ENCODE results near the gene BFAR.
"Not testable (repeated sequence)": the region's sequence is repeated elsewhere in the genome, so short reads cannot be mapped to it uniquely, and the experiment has no call there.

The BFAR gene

GRCh38 chr16:14636179-14636950, 3.6 kb downstream of the BFAR start:
- H3K9ac ChIP-seq (ENCODE audit: low read length in 2 of 2); H3K27ac ChIP-seq (ENCODE audit: low read length); H3K27me3 ChIP-seq (ENCODE audit: control insufficient read depth in 1 of 2, insufficient read depth in 2 of 2, low read length in 2 of 2); H3K9me3 ChIP-seq (ENCODE audit: control insufficient read depth in 2 of 2, low read length in 2 of 2); H3K4me3 ChIP-seq (ENCODE audit: low read length in 2 of 2): not testable (repeated sequence)
- Histone ChIP-seq H3K4me1 (ENCODE audit: control insufficient read depth, insufficient read depth, low read length) (peaks cover 13% of the 10 kb centered on the region), H3K36me3 (ENCODE audit: control insufficient read depth in 2 of 2, insufficient read depth in 2 of 2, low read length in 2 of 2) (peaks cover 3 to 12% of the 10 kb centered on the region in 2 donors)

GRCh38 chr16:14636951-14637240, 4.1 kb downstream of the BFAR start:
- not testable (repeated sequence) for H3K27me3 ChIP-seq (ENCODE audit: control insufficient read depth in 1 of 2, insufficient read depth in 2 of 2, low read length in 2 of 2)

DNA sequence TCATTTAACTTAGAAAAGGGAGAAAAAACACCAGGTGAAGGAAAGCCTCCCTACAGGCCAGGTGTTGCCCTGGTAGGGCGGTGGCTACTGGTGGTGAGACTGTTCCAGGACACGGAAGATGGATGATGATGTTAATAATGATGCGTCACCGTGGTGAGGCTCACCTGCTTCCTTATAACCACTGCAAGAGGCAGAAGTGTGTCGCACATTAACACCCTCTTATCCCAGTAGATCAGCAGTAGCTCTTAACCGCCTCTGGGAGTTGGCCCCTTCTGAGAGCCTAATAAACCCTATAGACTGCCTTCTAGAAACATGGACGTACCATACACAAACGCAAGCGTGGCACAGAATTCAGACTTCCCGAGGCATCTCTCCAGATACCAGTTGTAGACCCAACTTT, 7.8 kb downstream of the BFAR start:
- Histone ChIP-seq H3K27me3 (ENCODE audit: control insufficient read depth in 1 of 2, insufficient read depth in 2 of 2, low read length in 2 of 2) (no peaks in the 10 kb centered on the region), H3K27ac (ENCODE audit: low read length) (no peak overlapping the region), H3K9me3 (ENCODE audit: control insufficient read depth in 2 of 2, low read length in 2 of 2) (no peaks in the 10 kb centered on the region), H3K9ac (ENCODE audit: low read length in 2 of 2) (no peak overlapping the region), H3K4me1 (ENCODE audit: control insufficient read depth, insufficient read depth, low read length) (no peaks in the 10 kb centered on the region), H3K4me3 (ENCODE audit: low read length in 2 of 2) (no peak overlapping the region), H3K36me3 (ENCODE audit: control insufficient read depth in 2 of 2, insufficient read depth in 2 of 2, low read length in 2 of 2) (peaks cover 16 to 23% of the 10 kb centered on the region in 2 donors)

More at GRCh38 chr16:14636951-14637240, 4.1 kb downstream of the BFAR start:
- Histone ChIP-seq H3K36me3 (ENCODE audit: control insufficient read depth in 2 of 2, insufficient read depth in 2 of 2, low read length in 2 of 2) (peaks cover 3 to 12% of the 10 kb centered on the region in 2 donors), H3K4me1 (ENCODE audit: control insufficient read depth, insufficient read depth, low read length) (peaks cover 12% of the 10 kb centered on the region)
- not testable (repeated sequence) for H3K9me3 ChIP-seq (ENCODE audit: control insufficient read depth in 2 of 2, low read length in 2 of 2); H3K9ac ChIP-seq (ENCODE audit: low read length in 2 of 2); H3K27ac ChIP-seq (ENCODE audit: low read length); H3K4me3 ChIP-seq (ENCODE audit: low read length in 2 of 2)

DNA sequence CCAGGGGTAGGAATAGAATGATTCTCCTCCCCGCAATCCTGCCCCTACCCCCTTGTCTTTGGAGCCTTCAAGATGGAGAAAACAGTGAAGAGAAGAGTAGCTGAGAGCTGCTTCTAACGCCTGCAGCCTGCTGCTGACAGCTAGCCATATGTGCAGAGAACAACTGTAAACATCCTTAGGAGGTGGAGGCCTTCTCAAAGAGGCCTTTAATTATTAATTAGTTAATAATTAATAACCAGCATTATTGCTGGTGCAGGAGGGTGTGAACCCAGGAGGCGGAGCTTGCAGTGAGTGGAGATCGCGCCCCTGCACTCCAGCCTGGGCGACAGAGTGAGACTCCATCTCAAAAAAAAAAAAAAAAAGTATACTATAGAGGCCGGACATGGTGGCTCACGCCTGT, 8.5 kb downstream of the BFAR start:
- H3K27ac ChIP-seq (ENCODE audit: low read length): no peak overlapping the region
- no peak overlapping the region for H3K4me3 ChIP-seq (ENCODE audit: low read length in 2 of 2)
- no peaks in the 10 kb centered on the region for H3K9me3 ChIP-seq (ENCODE audit: control insufficient read depth in 2 of 2, low read length in 2 of 2)
- H3K27me3 ChIP-seq (ENCODE audit: control insufficient read depth in 1 of 2, insufficient read depth in 2 of 2, low read length in 2 of 2): no peaks in the 10 kb centered on the region
- peaks cover 16 to 26% of the 10 kb centered on the region in 2 donors for H3K36me3 ChIP-seq (ENCODE audit: control insufficient read depth in 2 of 2, insufficient read depth in 2 of 2, low read length in 2 of 2)
- H3K9ac ChIP-seq (ENCODE audit: low read length in 2 of 2): no peak overlapping the region
- H3K4me1 ChIP-seq (ENCODE audit: control insufficient read depth, insufficient read depth, low read length): no peaks in the 10 kb centered on the region

DNA sequence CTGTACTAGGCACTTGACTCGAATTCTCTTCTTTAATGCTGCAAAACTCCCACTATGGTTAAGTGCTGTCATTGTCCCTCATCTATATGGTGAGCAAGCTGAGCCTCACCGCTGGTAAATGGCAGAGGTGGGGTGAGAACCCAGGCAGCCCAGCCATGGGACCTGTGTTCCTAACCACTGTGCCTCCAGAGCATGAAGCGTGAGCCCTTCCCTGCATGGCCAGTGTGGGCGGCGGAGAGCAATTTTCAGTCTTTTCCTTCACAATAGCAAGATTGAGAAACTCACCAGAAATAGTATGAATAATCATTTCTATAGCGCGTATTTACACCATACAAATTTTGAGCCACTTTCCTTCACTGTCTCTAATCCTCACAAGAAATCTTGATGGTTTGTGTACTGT, 9.2 kb downstream of the BFAR start:
- no peaks in the 10 kb centered on the region for H3K4me1 ChIP-seq (ENCODE audit: control insufficient read depth, insufficient read depth, low read length)
- H3K36me3 ChIP-seq (ENCODE audit: control insufficient read depth in 2 of 2, insufficient read depth in 2 of 2, low read length in 2 of 2): peaks cover 16 to 26% of the 10 kb centered on the region in 2 donors
- no peak overlapping the region for H3K9ac ChIP-seq (ENCODE audit: low read length in 2 of 2)
- H3K27ac ChIP-seq (ENCODE audit: low read length): no peak overlapping the region
- H3K4me3 ChIP-seq (ENCODE audit: low read length in 2 of 2): no peak overlapping the region
- no peaks in the 10 kb centered on the region for H3K9me3 ChIP-seq (ENCODE audit: control insufficient read depth in 2 of 2, low read length in 2 of 2)
- no peaks in the 10 kb centered on the region for H3K27me3 ChIP-seq (ENCODE audit: control insufficient read depth in 1 of 2, insufficient read depth in 2 of 2, low read length in 2 of 2)

DNA sequence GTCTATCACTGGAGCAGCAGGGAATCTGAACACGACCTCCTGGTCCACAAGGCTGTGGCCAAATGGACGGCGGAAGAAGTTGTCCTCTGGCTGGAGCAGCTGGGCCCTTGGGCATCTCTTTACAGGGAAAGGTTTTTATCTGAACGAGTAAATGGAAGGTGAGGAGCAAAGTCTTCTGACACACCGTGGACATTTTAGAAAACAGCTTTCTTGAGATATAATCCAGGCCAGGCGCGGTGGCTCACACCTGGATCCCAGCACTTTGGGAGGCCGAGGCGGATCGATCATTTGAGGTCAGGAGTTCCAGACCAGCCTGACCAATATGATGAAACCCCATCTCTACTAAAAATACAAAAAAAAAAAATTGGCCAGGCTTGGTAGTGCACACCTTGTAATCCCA, 17.1 kb downstream of the BFAR start:
- peaks cover 37 to 45% of the 10 kb centered on the region in 2 donors for H3K36me3 ChIP-seq (ENCODE audit: control insufficient read depth in 2 of 2, insufficient read depth in 2 of 2, low read length in 2 of 2)

DNA sequence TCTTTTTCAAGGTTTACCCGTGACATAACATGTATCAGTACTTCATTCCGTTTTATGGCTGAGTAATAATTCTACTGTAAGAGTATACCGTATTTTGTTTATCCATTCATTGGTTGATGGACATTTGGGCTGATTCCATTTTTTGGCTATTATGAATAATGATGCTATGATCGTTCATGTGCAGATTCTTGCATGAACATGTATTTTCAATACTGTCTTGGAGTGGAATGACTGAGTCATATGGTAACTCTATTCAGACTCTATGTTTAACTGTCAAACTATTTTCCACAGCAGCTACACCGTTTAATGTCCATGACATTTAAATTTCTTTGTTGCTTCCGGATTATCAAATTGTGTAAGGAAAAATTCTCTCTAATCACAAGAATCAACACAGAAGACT, 17.9 kb downstream of the BFAR start:
- H3K4me1 ChIP-seq (ENCODE audit: control insufficient read depth, insufficient read depth, low read length): no peaks in the 10 kb centered on the region
- no peak overlapping the region for H3K4me3 ChIP-seq (ENCODE audit: low read length in 2 of 2)
- no peaks in the 10 kb centered on the region for H3K27me3 ChIP-seq (ENCODE audit: control insufficient read depth in 1 of 2, insufficient read depth in 2 of 2, low read length in 2 of 2)
- no peak overlapping the region for H3K9ac ChIP-seq (ENCODE audit: low read length in 2 of 2)
- no peak overlapping the region for H3K27ac ChIP-seq (ENCODE audit: low read length)
- peaks cover 33 to 41% of the 10 kb centered on the region in 2 donors for H3K36me3 ChIP-seq (ENCODE audit: control insufficient read depth in 2 of 2, insufficient read depth in 2 of 2, low read length in 2 of 2)
- H3K9me3 ChIP-seq (ENCODE audit: control insufficient read depth in 2 of 2, low read length in 2 of 2): no peaks in the 10 kb centered on the region

More for the DNA sequence above, 17.1 kb downstream of the BFAR start:
- H3K9me3 ChIP-seq (ENCODE audit: control insufficient read depth in 2 of 2, low read length in 2 of 2): no peaks in the 10 kb centered on the region
- no peak overlapping the region for H3K27ac ChIP-seq (ENCODE audit: low read length)
- H3K4me1 ChIP-seq (ENCODE audit: control insufficient read depth, insufficient read depth, low read length): no peaks in the 10 kb centered on the region
- no peak overlapping the region for H3K4me3 ChIP-seq (ENCODE audit: low read length in 2 of 2)
- H3K9ac ChIP-seq (ENCODE audit: low read length in 2 of 2): no peak overlapping the region
- no peaks in the 10 kb centered on the region for H3K27me3 ChIP-seq (ENCODE audit: control insufficient read depth in 1 of 2, insufficient read depth in 2 of 2, low read length in 2 of 2)

GRCh38 chr16:14652726-14653125, 20.0 kb downstream of the BFAR start:
- Histone ChIP-seq H3K9ac (ENCODE audit: low read length in 2 of 2) (no peak overlapping the region), H3K27me3 (ENCODE audit: control insufficient read depth in 1 of 2, insufficient read depth in 2 of 2, low read length in 2 of 2) (no peaks in the 10 kb centered on the region), H3K4me3 (ENCODE audit: low read length in 2 of 2) (no peak overlapping the region), H3K36me3 (ENCODE audit: control insufficient read depth in 2 of 2, insufficient read depth in 2 of 2, low read length in 2 of 2) (peaks cover 40 to 43% of the 10 kb centered on the region in 2 donors), H3K4me1 (ENCODE audit: control insufficient read depth, insufficient read depth, low read length) (no peaks in the 10 kb centered on the region), H3K27ac (ENCODE audit: low read length) (no peak overlapping the region), H3K9me3 (ENCODE audit: control insufficient read depth in 2 of 2, low read length in 2 of 2) (no peaks in the 10 kb centered on the region)

- Histone ChIP-seq H3K9me3 (ENCODE audit: control insufficient read depth in 2 of 2, low read length in 2 of 2) (no peaks in the 10 kb centered on the region), H3K9ac (ENCODE audit: low read length in 2 of 2) (no peak overlapping the region), H3K27ac (ENCODE audit: low read length) (no peak overlapping the region), H3K27me3 (ENCODE audit: control insufficient read depth in 1 of 2, insufficient read depth in 2 of 2, low read length in 2 of 2) (no peaks in the 10 kb centered on the region), H3K36me3 (ENCODE audit: control insufficient read depth in 2 of 2, insufficient read depth in 2 of 2, low read length in 2 of 2) (peaks cover 23 to 35% of the 10 kb centered on the region in 2 donors), H3K4me1 (ENCODE audit: control insufficient read depth, insufficient read depth, low read length) (no peaks in the 10 kb centered on the region), H3K4me3 (ENCODE audit: low read length in 2 of 2) (no peak overlapping the region)
These were observed 25.3 kb downstream of the BFAR start for GRCh38 chr16:14658063-14658462.

GRCh38 chr16:14667347-14668266, 34.9 kb downstream of the BFAR start:
- H3K9ac ChIP-seq (ENCODE audit: low read length in 2 of 2): no peak overlapping the region
- no peak overlapping the region for H3K27ac ChIP-seq (ENCODE audit: low read length)
- no peaks in the 10 kb centered on the region for H3K9me3 ChIP-seq (ENCODE audit: control insufficient read depth in 2 of 2, low read length in 2 of 2)
- H3K27me3 ChIP-seq (ENCODE audit: control insufficient read depth in 1 of 2, insufficient read depth in 2 of 2, low read length in 2 of 2): no peaks in the 10 kb centered on the region
- H3K4me1 ChIP-seq (ENCODE audit: control insufficient read depth, insufficient read depth, low read length): no peaks in the 10 kb centered on the region
- H3K4me3 ChIP-seq (ENCODE audit: low read length in 2 of 2): no peak overlapping the region
- peaks cover 27 to 46% of the 10 kb centered on the region in 2 donors for H3K36me3 ChIP-seq (ENCODE audit: control insufficient read depth in 2 of 2, insufficient read depth in 2 of 2, low read length in 2 of 2)
